SKM-1 (cell line): ENCODE measurements around the gene ARMH3.

Experiments used
- DNase-seq: peaks from one replicate; lab custom pipeline; 2025; ENCODE audit not compliant: unreplicated experiment; lab: John Stamatoyannopoulos, UW

Gene ARMH3

DNA sequence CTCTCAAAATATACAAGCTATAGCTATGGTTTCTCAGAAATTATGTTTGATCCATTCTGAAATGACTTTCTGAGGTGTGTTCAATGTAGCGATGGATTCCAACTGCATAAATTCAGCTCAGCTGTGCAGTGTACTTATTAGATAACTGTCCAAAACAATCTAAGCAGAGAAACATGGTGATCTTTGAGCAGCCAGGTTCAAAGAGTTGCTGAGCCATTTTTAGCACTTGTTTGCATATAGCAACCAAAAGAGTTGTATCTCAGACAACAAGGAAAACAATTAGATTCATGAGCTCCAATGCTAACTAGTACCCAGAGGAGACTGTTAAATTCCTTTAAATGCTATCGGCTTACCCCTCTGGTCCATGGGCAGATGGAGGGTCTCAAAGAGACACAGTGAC lies 196.4 kb downstream of the ARMH3 start:
- DNase-seq, result no peak

DNA sequence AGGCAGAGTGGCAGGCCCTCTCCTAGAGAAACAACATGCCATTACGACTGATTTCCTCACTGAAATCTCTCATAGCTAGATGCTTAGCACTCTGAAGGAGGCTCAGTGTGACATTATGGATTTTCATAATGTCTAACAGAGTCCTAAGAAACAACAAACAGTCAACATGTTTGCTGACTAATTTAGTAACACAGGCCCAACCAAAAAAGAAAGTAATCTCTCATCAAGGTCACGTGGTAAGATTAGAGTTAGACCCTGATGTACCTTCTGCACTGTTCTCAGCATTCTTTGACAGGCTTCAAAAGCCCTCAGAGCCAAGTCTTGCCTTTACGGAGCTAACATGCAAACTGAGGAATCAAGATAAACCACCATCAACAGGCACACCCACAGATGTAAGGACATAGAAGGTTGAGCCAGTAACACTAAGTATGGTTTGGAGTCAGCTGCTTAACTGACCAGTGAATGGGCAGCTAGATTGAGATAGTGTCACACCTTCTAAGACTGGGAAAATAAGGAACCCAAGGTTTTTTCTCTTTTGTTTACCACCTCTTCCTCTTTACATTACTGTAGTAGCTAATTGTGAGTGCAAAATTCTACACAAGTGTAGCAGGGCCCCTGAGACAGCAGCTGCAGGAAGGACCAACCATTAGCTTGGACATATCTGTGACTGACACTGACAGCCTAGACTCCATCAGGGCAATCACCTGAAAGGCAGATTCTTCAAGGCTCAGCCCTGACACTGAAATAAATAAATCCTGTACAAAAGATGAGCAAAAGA lies 197.1 kb downstream of the ARMH3 start:
- no peak for DNase-seq

DNA sequence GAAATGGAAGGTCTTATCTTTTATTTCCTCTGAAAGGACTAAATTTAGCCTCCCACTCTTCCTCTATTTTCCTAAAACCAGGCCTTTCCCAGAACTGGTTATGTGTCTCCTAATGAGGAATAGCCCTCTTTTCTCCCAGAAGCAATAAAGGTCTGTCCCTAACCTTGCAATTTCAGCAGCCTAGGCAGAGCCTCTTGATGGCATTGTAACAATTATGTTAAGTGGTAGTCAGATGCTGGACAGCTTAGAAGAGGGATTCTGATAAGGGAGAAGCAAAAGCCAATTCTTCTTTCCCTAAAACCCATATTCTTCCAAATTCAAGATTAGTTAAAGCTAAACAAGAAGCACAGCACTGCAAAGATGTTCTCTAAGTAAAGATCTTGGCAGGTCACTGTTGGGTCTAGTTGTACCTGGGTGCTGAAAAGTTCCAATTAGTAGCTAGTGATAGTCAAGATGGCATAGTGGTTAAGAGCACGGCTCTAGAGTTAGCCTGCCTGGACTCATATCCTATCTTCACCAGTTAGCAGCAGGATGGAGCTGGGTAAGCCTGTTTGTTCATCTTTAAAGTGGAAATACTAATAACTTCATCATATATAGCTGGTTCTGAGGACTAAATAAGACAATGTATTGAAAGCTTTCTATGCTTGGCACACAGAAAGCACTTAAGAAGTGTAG lies 198.0 kb downstream of the ARMH3 start:
- DNase-seq, result no peak

DNA sequence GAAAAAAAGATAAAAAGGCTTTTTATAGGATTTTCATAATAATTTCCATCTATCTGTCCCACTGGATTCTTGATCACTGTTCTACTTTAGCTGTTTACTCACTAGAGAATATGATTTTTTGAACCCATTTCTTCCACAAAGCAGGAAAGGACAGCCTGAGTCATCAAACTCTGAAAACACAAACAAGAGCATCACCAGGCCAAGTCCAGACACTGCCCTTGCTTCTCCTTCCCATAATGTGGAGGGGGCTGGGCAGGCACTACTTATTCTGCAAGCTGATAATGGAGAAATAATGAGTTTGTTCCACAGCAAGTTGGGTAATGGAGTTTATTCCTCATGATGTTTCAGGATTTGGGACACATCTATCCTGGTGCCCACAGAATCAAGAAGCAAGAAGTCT lies 199.3 kb downstream of the ARMH3 start:
- DNase-seq, result no peak

DNA sequence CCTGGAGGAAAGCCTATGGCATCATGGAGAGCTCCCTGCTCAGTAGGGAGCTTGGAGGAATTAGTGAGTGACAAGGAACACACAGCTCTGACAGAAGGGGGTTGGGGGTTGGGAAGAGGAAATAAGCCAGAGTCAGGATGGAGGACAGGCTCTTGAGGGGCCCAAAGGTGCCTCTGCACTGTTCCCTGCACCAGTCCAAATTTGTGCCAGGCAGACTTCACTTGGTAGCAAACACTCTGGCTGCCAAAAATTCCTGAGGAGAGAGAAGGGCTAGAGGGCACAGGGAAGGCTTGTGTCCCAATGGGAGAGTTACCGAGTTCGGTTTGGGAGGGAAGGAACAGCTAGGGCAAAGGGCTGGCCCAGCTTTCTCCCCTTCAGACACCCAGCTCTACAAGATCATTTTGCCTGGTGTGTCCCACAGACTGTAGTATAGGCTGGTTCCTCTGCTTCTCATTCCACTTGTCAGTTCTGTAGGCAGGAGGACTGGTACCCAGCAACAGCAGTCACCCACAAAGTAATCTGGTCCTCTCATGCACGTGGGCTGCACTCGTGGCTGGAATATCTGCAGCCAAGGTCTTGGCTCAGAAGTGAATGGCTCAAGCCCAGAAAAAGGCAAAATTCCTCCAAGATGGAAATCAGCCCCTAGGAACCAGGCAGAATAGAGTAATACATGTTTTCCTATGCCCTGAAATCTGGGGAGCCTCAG lies 204.4 kb downstream of the ARMH3 start:
- DNase-seq, result no peak

DNA sequence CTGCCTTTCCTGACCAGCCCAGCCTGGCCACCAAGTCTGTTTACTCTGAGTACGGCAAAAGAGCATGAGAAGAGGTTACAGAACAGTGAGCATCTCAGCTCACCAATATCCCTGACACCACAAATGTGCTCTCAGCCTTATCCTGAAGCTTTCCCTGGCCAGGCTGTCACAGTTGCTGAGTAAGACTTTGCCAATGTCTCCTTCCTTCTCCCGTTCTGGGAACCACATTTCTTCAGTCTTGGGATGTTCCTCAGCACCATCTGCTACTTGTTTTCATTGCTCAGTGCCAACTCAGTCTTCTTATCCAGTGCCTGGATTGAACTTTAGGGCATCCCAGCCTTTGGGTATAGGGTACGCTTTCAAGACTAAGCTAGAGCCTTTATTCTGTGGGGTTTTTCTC lies 205.2 kb downstream of the ARMH3 start:
- no peak for DNase-seq

DNA sequence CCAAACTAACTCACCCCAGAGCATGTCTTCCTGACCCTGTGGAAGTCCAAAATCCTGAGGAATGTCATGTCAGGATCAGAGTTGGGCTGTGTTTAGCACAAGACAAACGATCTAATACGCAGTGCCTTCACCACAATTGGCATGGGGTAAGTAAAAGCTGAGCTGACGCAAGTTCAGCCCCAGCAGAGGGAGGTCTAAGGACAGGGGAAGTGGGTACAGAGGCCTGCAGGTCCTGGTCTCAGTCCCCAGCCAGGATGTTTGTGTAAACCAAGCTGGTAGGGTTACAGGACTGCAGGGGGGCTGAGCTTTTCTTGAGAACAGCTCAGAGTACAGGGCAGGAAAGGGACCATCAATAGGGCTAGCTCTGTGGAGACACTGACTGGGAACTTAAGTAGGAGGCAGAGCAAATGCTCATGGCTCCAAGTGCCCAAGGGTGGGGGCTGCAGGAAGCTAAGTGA lies 207.1 kb downstream of the ARMH3 start:
- no peak for DNase-seq

DNA sequence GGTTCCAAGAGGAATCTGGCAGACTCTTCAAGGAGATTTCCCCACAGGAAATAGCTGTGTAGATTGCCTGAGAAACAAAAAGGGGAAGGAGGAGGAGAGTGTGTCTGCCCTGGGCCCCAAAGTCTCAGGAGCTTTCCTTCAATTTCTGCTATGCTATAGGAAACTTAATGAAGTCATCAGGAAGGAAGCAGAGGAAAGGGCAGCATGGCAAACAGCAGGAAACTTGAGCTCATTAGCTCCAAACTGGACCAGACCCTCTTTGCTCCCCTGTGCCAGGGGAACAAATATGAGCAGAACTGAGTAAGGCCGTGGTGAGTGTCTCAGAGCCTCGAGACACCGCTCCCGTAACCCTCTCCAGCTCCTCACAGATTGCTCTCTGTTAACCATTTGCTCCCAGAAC lies 207.6 kb downstream of the ARMH3 start:
- peak; percentile 30 for DNase-seq

DNA sequence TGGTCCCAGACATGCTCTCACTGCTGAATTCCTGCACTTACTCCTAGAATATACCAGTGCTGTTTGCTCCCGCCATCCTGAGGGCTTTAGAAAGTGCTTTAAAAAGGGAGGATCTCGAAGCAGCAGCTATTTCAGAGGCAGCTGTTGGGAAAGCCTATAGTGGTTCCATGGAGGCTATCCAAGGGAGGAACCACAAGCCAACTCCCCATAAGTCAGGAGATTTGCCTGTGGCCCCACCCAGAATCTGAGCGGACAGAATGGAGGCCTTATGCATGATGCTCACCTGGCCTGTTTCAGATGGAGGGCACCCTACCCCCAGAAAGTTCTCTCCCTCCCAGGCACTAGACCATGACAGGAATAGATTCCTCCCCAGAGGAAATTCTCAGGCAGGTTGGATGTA lies 210.1 kb downstream of the ARMH3 start:
- no peak for DNase-seq

DNA sequence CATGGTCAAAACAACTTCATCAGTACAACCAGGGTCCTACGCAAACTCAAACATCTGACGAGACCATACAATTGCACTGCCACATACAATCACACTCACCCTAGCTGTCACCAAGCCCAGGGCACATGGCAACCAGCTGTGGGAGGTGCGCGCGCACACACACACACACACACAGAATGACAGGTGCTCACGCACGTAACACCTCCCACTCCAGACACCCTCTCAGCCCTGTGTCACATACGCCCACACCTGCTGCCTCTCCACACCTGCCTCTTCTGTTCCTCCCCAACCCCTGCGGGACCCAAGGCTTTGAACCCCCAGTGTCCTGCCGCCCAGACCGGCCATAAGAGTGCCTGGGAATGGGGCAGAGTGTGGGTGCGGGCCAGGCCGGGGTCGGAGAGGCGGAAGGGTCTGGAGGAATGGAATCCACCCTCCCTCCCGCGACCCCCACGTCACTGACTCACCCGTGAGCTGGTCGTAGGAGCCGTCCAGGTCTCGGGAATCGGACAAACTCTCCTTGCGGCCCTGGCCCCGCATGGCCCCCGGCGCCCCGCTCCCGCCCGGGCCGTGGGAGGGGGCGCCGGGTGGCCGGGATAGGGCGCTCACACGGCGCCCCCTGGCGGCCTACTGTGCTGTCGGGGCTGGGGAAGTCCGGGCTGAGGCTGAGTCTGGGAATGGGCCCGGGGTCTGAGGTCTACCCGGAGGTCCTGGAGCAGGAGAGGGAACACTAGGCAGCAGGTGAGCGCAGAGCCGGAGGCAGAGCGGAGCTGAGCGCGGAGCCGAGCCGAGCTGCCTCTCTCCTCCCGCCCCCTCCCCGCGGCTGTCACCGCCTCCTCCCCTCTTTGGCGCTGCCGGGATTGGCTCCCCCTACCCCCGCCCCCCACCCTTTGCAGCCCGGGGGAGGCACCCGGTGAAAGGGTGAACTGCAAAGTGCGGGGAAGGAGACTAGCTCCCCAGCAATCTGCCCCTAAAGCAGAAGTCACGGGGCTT lies 212.6 kb downstream of the ARMH3 start, which contains the start of gene KCNIP2:
KCNIP2 (minus strand) TSS at position 769 of the 990 bp plus-strand sequence; CDS start at position 537, 232 bp downstream.
- peak; percentile 27 for DNase-seq

DNA sequence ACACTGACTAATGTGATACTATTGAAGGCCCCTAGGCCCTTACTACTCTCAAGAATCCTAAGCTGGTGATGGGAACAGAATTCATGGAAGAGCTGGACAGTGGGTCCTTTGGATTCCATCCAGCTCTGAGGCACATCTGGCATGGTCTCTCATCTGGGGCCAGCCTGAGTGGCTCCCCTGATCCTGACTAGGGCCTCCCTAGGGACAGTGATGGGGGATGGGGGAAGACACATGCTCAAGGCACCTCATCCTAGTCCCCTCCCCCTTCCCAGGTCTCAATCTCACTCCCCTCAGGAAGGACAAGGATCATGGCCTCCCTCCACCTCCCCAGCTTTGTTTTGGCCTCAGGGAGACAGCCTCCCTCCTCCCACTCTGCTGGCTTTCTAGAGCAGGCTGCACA lies 214.1 kb downstream of the ARMH3 start:
- DNase-seq, result no peak

DNA sequence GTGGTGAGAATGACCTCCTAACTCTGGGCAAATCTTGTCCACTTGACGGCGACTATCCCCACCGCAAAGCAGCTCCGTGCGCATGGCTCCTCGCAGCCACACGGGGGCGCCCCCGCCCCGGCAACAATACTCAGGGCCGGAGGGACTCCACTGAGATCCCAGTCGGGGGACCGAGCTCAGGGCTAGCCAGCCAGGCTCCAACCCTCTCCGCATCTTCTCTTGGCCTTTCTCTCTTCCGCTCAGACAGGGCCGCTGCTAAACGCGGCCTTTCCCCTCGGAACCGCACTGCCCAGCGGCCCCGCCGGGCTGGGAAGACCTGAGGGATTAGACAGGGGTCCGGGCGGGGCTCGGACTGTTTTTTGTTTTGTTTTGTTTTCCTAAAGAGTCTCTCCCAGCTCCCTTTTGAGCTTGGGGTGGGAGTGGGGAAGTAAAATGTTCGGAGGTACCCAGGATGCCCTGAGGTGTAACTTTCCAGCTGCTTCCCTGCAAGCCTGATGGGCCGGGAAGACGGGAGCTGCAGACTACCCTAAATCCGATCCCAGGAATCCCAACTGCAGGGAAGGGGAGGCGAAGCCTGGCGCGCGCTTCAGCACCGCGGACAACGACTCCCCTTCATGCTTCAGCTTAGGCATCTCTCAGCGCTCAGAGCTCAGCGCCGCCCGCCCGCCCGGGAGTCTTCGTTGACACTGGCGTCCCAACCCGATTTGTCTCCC lies 215.1 kb downstream of the ARMH3 start:
- no peak for DNase-seq

DNA sequence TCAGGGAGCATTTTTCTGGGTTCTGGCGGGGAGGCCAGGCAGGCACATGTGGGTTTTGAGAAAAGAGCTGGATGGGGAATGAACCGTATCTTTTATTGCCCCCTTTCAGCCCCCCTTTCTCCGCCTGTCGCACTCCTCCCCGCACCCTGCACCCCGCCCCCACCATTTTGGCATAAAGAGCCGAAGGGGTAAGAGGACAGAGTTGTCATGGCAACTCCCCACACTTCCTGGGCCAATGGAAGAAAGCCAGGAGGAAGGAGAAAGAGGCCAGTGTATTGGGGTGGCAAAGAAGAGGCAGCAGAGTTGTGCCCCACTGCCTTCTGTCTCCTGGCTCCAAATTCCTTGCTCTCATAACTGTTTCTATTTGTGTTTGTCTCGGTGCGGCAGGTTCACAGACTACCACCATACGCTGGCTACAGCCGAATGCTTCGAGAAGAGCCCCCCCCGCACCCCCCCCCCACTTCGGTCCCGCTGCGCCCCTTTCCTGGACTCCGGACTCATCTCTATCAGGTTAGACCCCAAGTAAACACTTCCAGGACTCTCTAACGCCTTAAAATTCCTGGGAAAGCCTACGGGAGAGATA lies 215.8 kb downstream of the ARMH3 start:
- DNase-seq, result no peak

DNA sequence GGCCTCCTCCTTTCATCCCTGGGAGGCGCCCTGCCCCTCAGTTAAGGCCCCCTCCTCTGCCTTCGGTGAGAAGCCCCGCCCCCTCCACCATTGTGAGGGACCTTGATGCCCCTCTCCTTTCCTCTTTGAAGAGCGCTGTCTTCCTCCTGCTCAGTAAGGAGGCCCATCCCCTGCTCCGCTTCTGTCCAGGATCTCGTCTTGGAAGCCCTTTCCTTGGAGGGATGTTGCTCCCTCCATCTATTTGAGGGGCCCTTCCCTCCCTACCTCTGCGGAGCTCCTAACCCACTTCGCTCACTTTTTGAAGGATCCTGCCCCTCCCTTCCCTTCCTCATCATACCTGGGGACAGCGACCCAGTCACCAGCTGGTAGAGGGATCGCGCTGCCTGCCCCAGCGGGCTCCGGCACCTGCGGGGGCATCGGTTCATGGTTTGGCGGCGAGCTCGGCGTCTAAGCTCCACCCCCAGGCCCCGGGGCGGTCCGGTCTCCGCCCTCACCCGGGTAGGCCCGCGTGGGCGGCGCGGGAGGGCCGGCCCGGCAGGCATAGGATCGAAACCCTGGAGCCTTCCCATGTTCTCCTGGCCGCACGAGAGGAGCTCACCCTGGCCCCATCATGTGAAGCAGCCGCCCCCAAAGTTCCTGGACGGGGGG lies 216.4 kb downstream of the ARMH3 start:
- DNase-seq, result no peak

DNA sequence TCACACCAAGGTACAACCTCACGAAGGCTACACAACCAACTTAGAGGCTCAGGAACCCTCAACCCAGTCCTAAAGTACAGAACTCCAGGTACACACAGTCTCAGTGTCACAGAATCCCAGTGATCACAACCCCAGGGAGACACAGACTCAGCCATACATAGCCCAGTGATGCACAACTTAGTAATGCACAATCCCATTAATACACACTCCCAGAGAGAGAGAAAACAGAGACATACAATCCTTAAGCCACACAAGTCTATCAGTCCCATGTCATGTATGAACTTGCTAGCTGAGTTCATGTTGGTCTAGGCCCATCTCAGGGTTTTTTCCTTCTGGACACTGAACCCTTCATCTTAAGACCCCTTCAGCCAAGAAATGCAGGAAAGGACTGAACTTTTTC lies 217.0 kb downstream of the ARMH3 start:
- DNase-seq, result no peak

DNA sequence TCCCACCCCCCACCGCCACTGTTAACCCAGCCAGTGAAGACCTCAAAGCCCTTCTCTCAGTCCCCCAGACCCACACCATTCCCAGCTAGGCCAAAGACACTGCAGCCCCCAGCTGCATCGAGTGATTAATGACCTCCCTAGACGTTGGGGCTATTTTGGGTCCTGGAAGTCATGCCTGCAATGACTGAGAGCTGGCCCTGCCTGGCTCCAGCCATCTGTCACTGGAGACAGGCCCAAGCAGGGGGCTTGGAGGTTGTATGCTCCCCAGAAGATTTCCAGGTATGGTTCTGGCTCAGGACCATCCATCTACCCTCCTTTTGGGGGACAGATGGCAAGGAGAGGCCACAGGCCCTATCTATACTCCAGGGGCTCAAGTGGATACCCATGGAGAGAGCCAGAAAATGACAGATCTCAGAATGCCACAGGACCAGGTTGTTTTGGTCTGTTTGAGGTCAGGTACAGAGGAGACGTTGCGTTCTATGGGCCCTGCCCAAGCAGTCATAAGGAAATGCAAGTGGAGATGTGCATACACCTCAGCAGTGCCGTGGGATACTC lies 217.5 kb downstream of the ARMH3 start:
- DNase-seq, result no peak

DNA sequence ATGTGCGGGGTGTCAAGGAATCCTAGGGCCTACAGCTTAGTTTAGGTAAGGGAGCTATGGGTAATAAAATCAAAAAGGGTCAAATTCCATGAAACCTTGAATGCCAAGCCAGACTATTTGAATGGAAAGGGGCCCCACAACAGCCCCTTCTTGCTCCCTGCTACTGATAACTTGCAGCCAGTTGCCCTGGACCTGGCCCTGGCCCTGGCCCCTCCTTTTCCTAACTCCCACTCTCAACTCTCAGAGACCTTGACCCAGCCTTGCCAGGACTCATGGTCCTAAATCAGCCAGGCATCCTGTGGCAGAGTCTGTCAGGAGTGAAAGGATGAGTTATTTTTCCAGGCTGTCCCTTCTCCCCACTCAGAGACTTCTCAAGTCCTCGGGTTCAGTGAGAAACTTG lies 218.2 kb downstream of the ARMH3 start:
- DNase-seq, result no peak

DNA sequence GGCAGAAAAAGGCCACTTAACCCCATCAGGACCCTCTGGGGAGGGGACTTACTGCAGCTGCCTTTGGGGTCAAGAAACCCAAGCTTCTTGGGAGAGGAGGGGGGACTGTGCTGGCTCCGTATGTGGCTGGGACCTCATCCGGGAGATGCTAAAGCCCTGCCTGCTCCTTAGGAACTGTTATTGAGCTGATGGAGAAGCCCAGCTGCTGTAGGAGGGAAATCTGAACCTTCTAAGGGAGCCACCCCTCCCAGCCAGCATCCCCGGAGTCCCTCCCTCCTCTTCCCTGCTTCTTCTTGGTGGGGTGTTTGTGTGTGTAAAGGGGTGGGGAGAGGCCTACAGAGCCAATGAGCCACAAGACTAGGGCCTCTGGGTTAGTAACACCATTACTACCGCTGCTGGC lies 220.6 kb downstream of the ARMH3 start:
- DNase-seq, result no peak

DNA sequence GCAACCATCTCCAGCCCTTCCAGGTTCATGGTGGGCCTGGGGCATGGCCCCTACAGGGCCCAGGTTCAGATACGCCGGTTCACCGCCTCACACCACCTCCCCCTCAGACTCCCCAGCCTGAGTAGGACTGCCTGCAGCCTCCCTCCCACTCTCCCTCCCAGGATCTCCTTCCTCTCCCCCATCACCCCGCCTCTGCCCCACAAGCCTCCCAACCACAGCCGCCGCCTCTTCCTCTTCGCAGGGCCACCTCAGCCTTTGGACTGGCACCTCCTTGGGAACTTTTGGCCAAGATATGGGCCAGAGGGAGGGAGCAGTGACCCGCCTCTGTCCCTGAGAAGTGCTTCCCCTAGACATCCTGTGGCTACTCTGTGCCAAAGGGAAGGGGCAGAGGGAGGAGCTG lies 221.6 kb downstream of the ARMH3 start:
- peak; percentile 76 for DNase-seq
